ENCODE results near the gene RAB11FIP4. TPM values are rescaled to one million over a fixed set of nuclear protein-coding genes. Genes with fewer than 3 reads are reported as not detected.

Gene RAB11FIP4
- total and polyA plus RNA-seq, 2 of the 8 experiments (the other 6 are each of a cell fraction or from before 2014, with no cell fraction given) = 21.7 to 53.2 TPM

DNA sequence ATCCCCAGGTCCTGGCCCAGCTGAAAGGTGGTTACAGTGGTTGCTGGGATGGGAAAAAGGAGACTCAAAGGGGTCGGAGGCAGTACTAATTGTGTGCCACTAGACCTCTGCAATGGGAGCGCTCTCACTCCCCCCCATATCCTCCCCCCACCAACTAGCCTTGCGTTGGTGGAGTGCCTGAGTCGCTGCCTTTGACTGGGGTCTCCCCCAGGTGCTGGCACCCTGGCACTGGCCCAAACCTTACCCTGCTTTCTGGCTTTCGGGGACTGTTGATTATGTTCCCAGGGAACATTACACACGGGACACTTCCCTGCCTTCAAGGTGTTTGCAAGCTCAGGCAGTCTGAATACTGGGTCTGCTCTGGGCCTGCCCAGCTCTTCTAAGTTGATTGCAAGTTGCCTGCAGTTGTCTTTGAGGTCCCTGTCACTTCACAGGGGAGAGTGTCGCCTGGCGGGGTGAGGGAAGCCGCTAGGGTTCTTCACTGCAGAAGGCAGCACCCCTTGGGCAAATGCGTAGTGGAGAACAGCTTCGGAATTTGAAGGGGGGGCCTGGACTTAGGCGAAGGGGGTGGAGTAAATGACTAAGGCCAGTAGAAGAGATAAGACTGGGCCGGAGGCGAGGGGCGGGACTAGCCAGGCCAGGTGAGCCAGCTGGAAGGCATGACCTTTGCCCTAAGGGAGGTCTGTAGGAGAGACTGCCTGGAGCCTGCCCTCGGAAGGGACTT lies 98.0 kb downstream of the RAB11FIP4 start (continued):
- no peak for TF ChIP-seq SRF (IDR thresholded peaks at IDR 0.05; ENCODE audit: low read depth, low read length)
- no peak for TF ChIP-seq PHF8 (conservative IDR thresholded peaks at IDR 0.05; ENCODE audit: low read depth, low read length)
- TF ChIP-seq POLR2AphosphoS5 (IDR thresholded peaks at IDR 0.05; ENCODE audit: low read depth, low read length) = no peak
- no peak for TF ChIP-seq CBX8 (IDR thresholded peaks at IDR 0.05; ENCODE audit: borderline replicate concordance, low read depth, low read length)
- no peak for TF ChIP-seq CREB1 (IDR thresholded peaks at IDR 0.05)
- TF ChIP-seq, protein P1, sequence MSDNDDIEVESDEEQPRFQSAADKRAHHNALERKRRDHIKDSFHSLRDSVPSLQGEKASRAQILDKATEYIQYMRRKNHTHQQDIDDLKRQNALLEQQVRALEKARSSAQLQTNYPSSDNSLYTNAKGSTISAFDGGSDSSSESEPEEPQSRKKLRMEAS (IDR thresholded peaks at IDR 0.05) = peak; percentile 39; the same call in 1 of the 2 replicates
- TF ChIP-seq GTF2F1 (IDR thresholded peaks at IDR 0.05; ENCODE audit: borderline replicate concordance, low read depth, low read length) = no peak
- TF ChIP-seq, protein P2, sequence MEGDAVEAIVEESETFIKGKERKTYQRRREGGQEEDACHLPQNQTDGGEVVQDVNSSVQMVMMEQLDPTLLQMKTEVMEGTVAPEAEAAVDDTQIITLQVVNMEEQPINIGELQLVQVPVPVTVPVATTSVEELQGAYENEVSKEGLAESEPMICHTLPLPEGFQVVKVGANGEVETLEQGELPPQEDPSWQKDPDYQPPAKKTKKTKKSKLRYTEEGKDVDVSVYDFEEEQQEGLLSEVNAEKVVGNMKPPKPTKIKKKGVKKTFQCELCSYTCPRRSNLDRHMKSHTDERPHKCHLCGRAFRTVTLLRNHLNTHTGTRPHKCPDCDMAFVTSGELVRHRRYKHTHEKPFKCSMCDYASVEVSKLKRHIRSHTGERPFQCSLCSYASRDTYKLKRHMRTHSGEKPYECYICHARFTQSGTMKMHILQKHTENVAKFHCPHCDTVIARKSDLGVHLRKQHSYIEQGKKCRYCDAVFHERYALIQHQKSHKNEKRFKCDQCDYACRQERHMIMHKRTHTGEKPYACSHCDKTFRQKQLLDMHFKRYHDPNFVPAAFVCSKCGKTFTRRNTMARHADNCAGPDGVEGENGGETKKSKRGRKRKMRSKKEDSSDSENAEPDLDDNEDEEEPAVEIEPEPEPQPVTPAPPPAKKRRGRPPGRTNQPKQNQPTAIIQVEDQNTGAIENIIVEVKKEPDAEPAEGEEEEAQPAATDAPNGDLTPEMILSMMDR (IDR thresholded peaks at IDR 0.05; ENCODE audit: control extremely low read depth in 1 of 3, insufficient read depth in 1 of 3, low read depth in 1 of 3, low read length in 3 of 3) = no peak
- peak; percentile 80; the same call in 1 of the 2 replicates for TF ChIP-seq TCF12 (IDR thresholded peaks at IDR 0.05; ENCODE audit: low read depth, low read length)
- peak in 1 of 2 experiments; percentile 24; a peak in 1 of 3 replicates for TF ChIP-seq POLR2A (IDR thresholded peaks at IDR 0.05; ENCODE audit: control extremely low read depth in 1 of 2, low read depth in 2 of 2, low read length in 2 of 2)
- no peak for TF ChIP-seq TEAD4 (IDR thresholded peaks at IDR 0.05; ENCODE audit: low read depth, low read length)
- TF ChIP-seq MAFK (IDR thresholded peaks at IDR 0.05; ENCODE audit: low read depth, low read length) = no peak
- no peak for TF ChIP-seq EZH2 (IDR thresholded peaks at IDR 0.05; ENCODE audit: low read depth, low read length, severe bottlenecking)
- no peak for TF ChIP-seq CEBPB (IDR thresholded peaks at IDR 0.05; ENCODE audit: low read depth, low read length)
- TF ChIP-seq YY1 (IDR thresholded peaks at IDR 0.05; ENCODE audit: low read depth, low read length) = no peak
- TF ChIP-seq HDAC2 (IDR thresholded peaks at IDR 0.05; ENCODE audit: borderline replicate concordance in 1 of 2, low read depth in 2 of 2, low read length in 2 of 2) = 0 out of 4 replicates have a peak, but pooled peaks of 1 of the 2 experiments have one; percentile 24
- no peak for TF ChIP-seq SIX5 (IDR thresholded peaks at IDR 0.05; ENCODE audit: low read depth, low read length)
- TF ChIP-seq SP1 (IDR thresholded peaks at IDR 0.05; ENCODE audit: low read depth, low read length) = 0 out of 2 replicates have a peak, but pooled peaks have one; percentile 28
- TF ChIP-seq SP2 (IDR thresholded peaks at IDR 0.05; ENCODE audit: low read length) = no peak
- no peak for TF ChIP-seq EGR1 (IDR thresholded peaks at IDR 0.05; ENCODE audit: borderline replicate concordance, low read depth, low read length)
- 0 out of 2 replicates have a peak, but pooled peaks have one; percentile 31 for TF ChIP-seq TAF1 (IDR thresholded peaks at IDR 0.05; ENCODE audit: low read depth, low read length)
- TF ChIP-seq SP4 (IDR thresholded peaks at IDR 0.05; ENCODE audit: low read length) = no peak
- no peak for TF ChIP-seq RXRA (IDR thresholded peaks at IDR 0.05; ENCODE audit: insufficient read depth, low read depth, low read length)
- TF ChIP-seq CBX5 (IDR thresholded peaks at IDR 0.05; ENCODE audit: low read depth, low read length) = no peak
